ENCODE results near the gene POC1A.

DNA sequence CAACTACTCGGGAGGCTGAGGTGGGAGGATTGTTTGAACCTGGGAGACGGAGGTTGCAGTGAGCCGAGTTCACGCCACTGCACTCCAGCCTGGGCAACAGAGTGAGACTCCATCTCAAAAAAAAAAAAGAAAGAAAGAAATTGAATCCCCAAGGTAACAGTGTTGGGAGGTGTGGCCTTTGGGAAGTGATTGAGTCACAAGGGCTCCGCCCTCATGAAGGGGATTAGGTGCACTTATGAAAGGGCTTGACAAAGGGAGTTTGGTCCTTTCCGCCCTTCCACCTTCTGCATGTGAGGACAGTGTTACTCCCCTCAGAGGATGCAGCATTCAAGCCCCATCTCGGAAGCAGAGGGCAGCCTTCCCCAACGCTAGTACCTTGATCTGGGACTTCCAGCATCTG, 21.3 kb downstream of the POC1A start:
- no peak for TF ChIP-seq CTCF (IDR thresholded peaks at IDR 0.05 in 2 of 3, conservative IDR thresholded peaks at IDR 0.05 in 1 of 3; ENCODE audit: insufficient read depth in 2 of 3, low read depth in 1 of 3, low read length in 3 of 3)
- no peak for TF ChIP-seq HCFC1 (IDR thresholded peaks at IDR 0.05; ENCODE audit: low read depth, low read length)
- no peak for TF ChIP-seq RAD51 (IDR thresholded peaks at IDR 0.05; ENCODE audit: borderline replicate concordance, low read depth)
- TF ChIP-seq PATZ1 (CRISPR knock-in tag; IDR thresholded peaks at IDR 0.05; ENCODE audit: borderline replicate concordance): no peak
- TF ChIP-seq KHSRP (IDR thresholded peaks at IDR 0.05): no peak
- no peak for TF ChIP-seq PHTF2 (CRISPR knock-in tag; IDR thresholded peaks at IDR 0.05)
- no peak for TF ChIP-seq THAP7 (CRISPR knock-in tag; IDR thresholded peaks at IDR 0.05)
- no peak for TF ChIP-seq NRF1 (conservative IDR thresholded peaks at IDR 0.05 in 1 of 2, IDR thresholded peaks at IDR 0.05 in 1 of 2)
- no peak for TF ChIP-seq SRSF9 (IDR thresholded peaks at IDR 0.05; ENCODE audit: borderline replicate concordance, low read depth, low read length)
- no peak for TF ChIP-seq ZNF444 (CRISPR knock-in tag; IDR thresholded peaks at IDR 0.05)
- no peak for TF ChIP-seq TSHZ1 (CRISPR knock-in tag; IDR thresholded peaks at IDR 0.05)
- no peak for TF ChIP-seq RBBP5 (IDR thresholded peaks at IDR 0.05; ENCODE audit: borderline replicate concordance, insufficient read depth, low read length, poor library complexity, severe bottlenecking)

Data from K562 (cell line).